ENCODE measurements around the gene ARHGAP44.

Gene ARHGAP44

GRCh38 chr17:12985431-12986293 is 196.4 kb downstream of the ARHGAP44 start:
- TF ChIP-seq EZH2phosphoT487 (IDR thresholded peaks at IDR 0.05; ENCODE audit: borderline replicate concordance) (no peak), CTCF (conservative IDR thresholded peaks at IDR 0.05; ENCODE audit: low read length) (no peak)
- Histone ChIP-seq H3K9me3 (ENCODE audit: insufficient read depth, low read depth, low read length) (no peaks in the 10 kb centered on the region), H3K79me2 (ENCODE audit: insufficient read depth, low read length) (no peaks in the 10 kb centered on the region), H3K4me3 (ENCODE audit: low read length, poor library complexity, severe bottlenecking) (no peak overlapping the region), H3K4me1 (ENCODE audit: insufficient read depth, low read length, poor library complexity, severe bottlenecking) (no peaks in the 10 kb centered on the region), H2AFZ (ENCODE audit: low read length) (no peak overlapping the region), H3K27me3 (ENCODE audit: insufficient read depth, low read length, poor library complexity, severe bottlenecking) (no peaks in the 10 kb centered on the region), H4K20me1 (ENCODE audit: insufficient read depth, low read length, poor library complexity, severe bottlenecking) (no peaks in the 10 kb centered on the region), H3K36me3 (ENCODE audit: insufficient read depth, low read length) (no peaks in the 10 kb centered on the region; the same call in 1 of the 2 replicates), H3K9me2 (replicated peaks; ENCODE audit: low read depth, low read length) (no peaks in the 10 kb centered on the region), H3K9ac (ENCODE audit: low read depth, low read length, poor library complexity, severe bottlenecking) (no peak overlapping the region), H3F3A (ENCODE audit: low read depth) (no peaks in the 10 kb centered on the region), H3K4me2 (ENCODE audit: low read depth, low read length, poor library complexity, severe bottlenecking) (no peak overlapping the region)

- no peaks in the 10 kb centered on the region for H4K20me1 ChIP-seq (ENCODE audit: insufficient read depth, low read length, poor library complexity, severe bottlenecking)
- no peaks in the 10 kb centered on the region for H3F3A ChIP-seq (ENCODE audit: low read depth)
- TF ChIP-seq CTCF (conservative IDR thresholded peaks at IDR 0.05; ENCODE audit: low read length) = no peak
- TF ChIP-seq EZH2phosphoT487 (IDR thresholded peaks at IDR 0.05; ENCODE audit: borderline replicate concordance) = no peak
- H2AFZ ChIP-seq (ENCODE audit: low read length) = no peak overlapping the region
- no peaks in the 10 kb centered on the region for H3K79me2 ChIP-seq (ENCODE audit: insufficient read depth, low read length)
- H3K4me1 ChIP-seq (ENCODE audit: insufficient read depth, low read length, poor library complexity, severe bottlenecking) = no peaks in the 10 kb centered on the region
- no peaks in the 10 kb centered on the region for H3K27me3 ChIP-seq (ENCODE audit: insufficient read depth, low read length, poor library complexity, severe bottlenecking)
- H3K9ac ChIP-seq (ENCODE audit: low read depth, low read length, poor library complexity, severe bottlenecking) = no peak overlapping the region
- H3K36me3 ChIP-seq (ENCODE audit: insufficient read depth, low read length) = peaks cover 3% of the 10 kb centered on the region; the same call in 1 of the 2 replicates
- no peaks in the 10 kb centered on the region for H3K9me3 ChIP-seq (ENCODE audit: insufficient read depth, low read depth, low read length)
- H3K4me2 ChIP-seq (ENCODE audit: low read depth, low read length, poor library complexity, severe bottlenecking) = no peak overlapping the region
- H3K4me3 ChIP-seq (ENCODE audit: low read length, poor library complexity, severe bottlenecking) = no peak overlapping the region
- H3K9me2 ChIP-seq (replicated peaks; ENCODE audit: low read depth, low read length) = no peaks in the 10 kb centered on the region
These were observed 197.8 kb downstream of the ARHGAP44 start for GRCh38 chr17:12987120-12987519.

- Histone ChIP-seq H3K9me3 (ENCODE audit: insufficient read depth, low read depth, low read length) (no peaks in the 10 kb centered on the region), H3K9ac (ENCODE audit: low read depth, low read length, poor library complexity, severe bottlenecking) (no peak overlapping the region), H3K4me2 (ENCODE audit: low read depth, low read length, poor library complexity, severe bottlenecking) (no peak overlapping the region), H3K36me3 (ENCODE audit: insufficient read depth, low read length) (peaks cover 34% of the 10 kb centered on the region; the same call in 1 of the 2 replicates), H3K9me2 (replicated peaks; ENCODE audit: low read depth, low read length) (no peaks in the 10 kb centered on the region), H2AFZ (ENCODE audit: low read length) (no peak overlapping the region), H3K4me1 (ENCODE audit: insufficient read depth, low read length, poor library complexity, severe bottlenecking) (no peaks in the 10 kb centered on the region), H4K20me1 (ENCODE audit: insufficient read depth, low read length, poor library complexity, severe bottlenecking) (no peaks in the 10 kb centered on the region), H3K4me3 (ENCODE audit: low read length, poor library complexity, severe bottlenecking) (no peak overlapping the region), H3K27me3 (ENCODE audit: insufficient read depth, low read length, poor library complexity, severe bottlenecking) (no peaks in the 10 kb centered on the region), H3K79me2 (ENCODE audit: insufficient read depth, low read length) (no peaks in the 10 kb centered on the region), H3F3A (ENCODE audit: low read depth) (no peaks in the 10 kb centered on the region)
- TF ChIP-seq CTCF (conservative IDR thresholded peaks at IDR 0.05; ENCODE audit: low read length) (no peak), EZH2phosphoT487 (IDR thresholded peaks at IDR 0.05; ENCODE audit: borderline replicate concordance) (no peak)
These were observed 200.9 kb downstream of the ARHGAP44 start for GRCh38 chr17:12990041-12990808.
